GM12865 (cell line): Measurements from ENCODE around the gene SEMA5A.

Experiments
- DNase-seq: peaks from one replicate; pipeline ENCODE4 v3.0.0; 2010; ENCODE audit warnings: low read depth
- H3K4me3 ChIP-seq: 2 replicates; pipeline ENCODE4 v1.5.1; 2011; ENCODE audit warnings: mild to moderate bottlenecking, low read depth, low read length, control low read depth
- CTCF ChIP-seq: IDR thresholded peaks from 2 replicates; pipeline ENCODE4 v1.5.1; 2011; ENCODE audit warnings: low read length, control low read depth, low read depth, inconsistent platforms; ENCODE audit not compliant: insufficient read depth; ENCODE audit errors: missing control alignments

The SEMA5A gene

GRCh38 chr5:9283473-9283872 is 262.4 kb downstream of the SEMA5A start:
- no peak for TF ChIP-seq CTCF
- DNase-seq = no peak
- no peak overlapping the region for H3K4me3 ChIP-seq

GRCh38 chr5:9283021-9283420 is 262.9 kb downstream of the SEMA5A start:
- no peak for TF ChIP-seq CTCF
- DNase-seq = no peak
- no peak overlapping the region for H3K4me3 ChIP-seq

- DNase-seq = no peak
- no peak for TF ChIP-seq CTCF
- no peak overlapping the region for H3K4me3 ChIP-seq
Observed at GRCh38 chr5:9282211-9282610, 263.7 kb downstream of the SEMA5A start.

- no peak for TF ChIP-seq CTCF
- no peak for DNase-seq
- no peak overlapping the region for H3K4me3 ChIP-seq
Observed at GRCh38 chr5:9279774-9280173, 266.1 kb downstream of the SEMA5A start.

GRCh38 chr5:9278921-9279603 is 266.8 kb downstream of the SEMA5A start:
- no peak for DNase-seq
- H3K4me3 ChIP-seq = no peak overlapping the region
- TF ChIP-seq CTCF = no peak

- H3K4me3 ChIP-seq = no peak overlapping the region
- no peak for TF ChIP-seq CTCF
- DNase-seq = no peak
Observed at GRCh38 chr5:9269014-9269413, 276.9 kb downstream of the SEMA5A start.

GRCh38 chr5:9268226-9268625 is 277.6 kb downstream of the SEMA5A start:
- no peak for DNase-seq
- TF ChIP-seq CTCF = no peak
- no peak overlapping the region for H3K4me3 ChIP-seq
